ENCODE results near the gene FLVCR2.
"Not testable (repeated sequence)": the region's sequence is repeated elsewhere in the genome, so short reads cannot be mapped to it uniquely, and the experiment has no call there.

DNA sequence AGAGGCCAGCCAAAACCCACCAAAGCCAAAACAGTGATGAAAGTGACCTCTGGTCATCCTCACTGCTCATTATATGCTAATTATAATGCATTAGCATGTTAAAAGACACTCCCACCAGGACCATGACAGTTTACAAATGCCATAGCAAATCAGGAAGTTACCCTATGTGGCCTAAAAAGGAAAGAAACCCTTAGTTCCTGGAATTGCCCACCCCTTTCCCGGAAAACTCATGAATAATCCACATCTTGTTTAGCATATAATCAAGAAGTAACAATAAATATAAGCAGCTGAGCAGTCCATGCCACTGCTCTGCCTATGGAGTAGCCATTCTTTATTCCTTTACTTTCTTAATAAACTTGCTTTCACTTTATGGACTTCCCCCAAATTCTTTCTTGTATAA is 21.7 kb downstream of the FLVCR2 start:
- not testable (repeated sequence) for TF ChIP-seq EZH2 (optimal IDR thresholded peaks at IDR 0.05; ENCODE audit: low read depth, low read length)
- TF ChIP-seq, protein P1, sequence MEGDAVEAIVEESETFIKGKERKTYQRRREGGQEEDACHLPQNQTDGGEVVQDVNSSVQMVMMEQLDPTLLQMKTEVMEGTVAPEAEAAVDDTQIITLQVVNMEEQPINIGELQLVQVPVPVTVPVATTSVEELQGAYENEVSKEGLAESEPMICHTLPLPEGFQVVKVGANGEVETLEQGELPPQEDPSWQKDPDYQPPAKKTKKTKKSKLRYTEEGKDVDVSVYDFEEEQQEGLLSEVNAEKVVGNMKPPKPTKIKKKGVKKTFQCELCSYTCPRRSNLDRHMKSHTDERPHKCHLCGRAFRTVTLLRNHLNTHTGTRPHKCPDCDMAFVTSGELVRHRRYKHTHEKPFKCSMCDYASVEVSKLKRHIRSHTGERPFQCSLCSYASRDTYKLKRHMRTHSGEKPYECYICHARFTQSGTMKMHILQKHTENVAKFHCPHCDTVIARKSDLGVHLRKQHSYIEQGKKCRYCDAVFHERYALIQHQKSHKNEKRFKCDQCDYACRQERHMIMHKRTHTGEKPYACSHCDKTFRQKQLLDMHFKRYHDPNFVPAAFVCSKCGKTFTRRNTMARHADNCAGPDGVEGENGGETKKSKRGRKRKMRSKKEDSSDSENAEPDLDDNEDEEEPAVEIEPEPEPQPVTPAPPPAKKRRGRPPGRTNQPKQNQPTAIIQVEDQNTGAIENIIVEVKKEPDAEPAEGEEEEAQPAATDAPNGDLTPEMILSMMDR (IDR thresholded peaks at IDR 0.05; ENCODE audit: low read length) = not testable (repeated sequence)

All from MM.1S (cell line).